ENCODE results near the gene UBR3.
"Not testable (repeated sequence)": the region's sequence is repeated elsewhere in the genome, so short reads cannot be mapped to it uniquely, and the experiment has no call there.

Gene UBR3

GRCh38 chr2:170119326-170119725 lies 292.1 kb downstream of the UBR3 start:
- not testable (repeated sequence) for DNase-seq

- DNase-seq: no peak
These were observed 294.4 kb downstream of the UBR3 start for GRCh38 chr2:170121689-170122088.

DNA sequence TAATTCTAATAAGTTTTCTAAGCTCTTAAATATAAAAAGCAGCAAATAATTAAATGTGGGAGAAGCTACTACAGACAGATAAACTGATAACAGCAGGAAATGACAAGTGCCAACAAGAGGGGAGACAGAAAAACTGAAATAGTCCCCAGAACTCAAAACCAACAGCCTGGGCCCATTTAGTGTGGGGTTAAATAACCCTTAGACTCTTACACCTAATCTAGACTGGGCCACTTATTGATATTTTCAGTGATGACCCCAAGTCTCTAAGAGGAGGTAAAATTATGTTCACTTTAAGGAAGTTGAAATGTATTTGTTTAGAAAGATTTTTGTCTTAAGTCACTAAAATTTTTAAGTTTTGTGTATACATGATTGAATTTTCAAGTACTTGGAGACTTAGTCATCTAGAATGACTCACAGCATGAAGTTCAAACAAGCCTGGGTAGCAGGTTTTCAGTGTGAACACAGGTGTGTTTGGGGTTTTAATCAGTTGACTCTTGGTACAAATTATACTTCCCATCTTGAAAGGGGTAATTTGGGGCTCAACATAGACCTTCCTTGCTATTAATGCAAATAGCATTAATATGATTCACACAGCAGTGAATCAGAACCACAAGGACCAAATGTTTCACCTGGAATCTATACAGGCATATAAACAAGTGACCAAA lies 295.8 kb downstream of the UBR3 start:
- DNase-seq: no peak

GRCh38 chr2:170123593-170123992 lies 296.3 kb downstream of the UBR3 start:
- no peak for DNase-seq

GRCh38 chr2:170126138-170126728 lies 299.0 kb downstream of the UBR3 start:
- not testable (repeated sequence) for DNase-seq

All from inflammatory macrophage treated with lipopolysaccharide for 1 hour (primary cell).